ENCODE results near the gene GARNL3.
A peak's percentile ranks its signal among the peaks of the same experiment; 100 is the strongest.

Gene GARNL3

DNA sequence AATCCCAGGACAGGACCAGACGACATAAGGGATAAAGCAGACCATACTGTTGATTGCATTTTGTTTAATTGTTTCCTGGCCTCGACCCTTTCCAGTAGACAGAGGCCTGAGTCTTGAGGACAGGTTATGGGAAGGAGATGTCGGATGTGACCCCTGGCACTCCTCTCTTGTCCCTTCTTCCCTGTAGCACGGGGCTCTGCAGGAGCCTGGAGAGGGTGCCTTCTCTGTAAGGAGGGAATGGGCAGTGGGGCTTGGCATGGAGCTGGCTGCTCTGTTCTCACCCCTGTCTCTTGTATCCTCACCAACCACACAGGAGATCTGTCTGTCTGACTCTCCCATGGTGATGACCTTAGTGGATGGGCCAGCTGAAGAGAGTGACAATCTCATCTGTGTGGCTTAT is 92.3 kb downstream of the GARNL3 start:
- DNase-seq: no peak

DNA sequence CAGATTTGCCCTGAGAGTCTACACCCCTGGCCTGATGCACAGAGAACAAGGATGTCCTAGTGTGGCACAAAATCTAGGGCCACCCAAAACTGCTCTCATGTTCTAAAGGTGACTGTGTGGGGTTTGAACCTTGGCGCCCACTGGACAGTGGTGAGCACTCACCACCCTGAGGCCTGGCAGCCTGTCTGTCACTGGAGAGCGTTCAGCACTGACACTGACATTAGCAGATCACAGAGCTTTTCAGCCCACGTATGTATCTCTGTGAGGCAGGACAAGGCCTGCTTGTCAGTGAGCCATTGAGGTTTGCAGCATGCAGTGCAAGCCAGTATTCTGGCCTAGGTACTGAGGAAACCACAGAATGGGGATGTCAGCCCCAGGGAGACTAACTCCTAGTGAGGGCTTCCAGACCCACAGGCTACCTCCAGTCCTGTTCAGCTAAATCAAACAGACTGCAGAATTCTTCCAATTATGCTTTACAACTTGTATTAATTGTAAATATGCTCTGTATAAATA is 93.5 kb downstream of the GARNL3 start:
- DNase-seq: no peak

DNA sequence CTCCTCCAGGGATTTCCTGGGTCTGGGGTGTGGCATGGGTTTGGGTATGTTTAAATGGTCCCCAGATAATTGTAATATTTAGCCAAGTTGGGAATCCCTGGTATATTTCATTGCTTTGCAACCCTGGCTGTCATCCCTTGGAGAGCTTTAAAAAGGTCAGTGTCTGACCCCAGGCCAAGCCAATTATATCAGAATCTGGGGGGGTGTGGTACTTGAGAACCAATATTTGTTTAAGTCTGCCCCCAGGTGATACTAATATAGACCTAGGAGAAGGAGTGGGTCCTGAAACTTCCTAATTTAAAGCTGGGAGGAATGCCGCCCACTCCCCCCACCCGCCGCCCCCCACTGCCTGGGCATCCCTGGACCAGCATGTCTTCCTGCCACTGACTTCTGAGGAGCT is 94.2 kb downstream of the GARNL3 start:
- no peak for DNase-seq

DNA sequence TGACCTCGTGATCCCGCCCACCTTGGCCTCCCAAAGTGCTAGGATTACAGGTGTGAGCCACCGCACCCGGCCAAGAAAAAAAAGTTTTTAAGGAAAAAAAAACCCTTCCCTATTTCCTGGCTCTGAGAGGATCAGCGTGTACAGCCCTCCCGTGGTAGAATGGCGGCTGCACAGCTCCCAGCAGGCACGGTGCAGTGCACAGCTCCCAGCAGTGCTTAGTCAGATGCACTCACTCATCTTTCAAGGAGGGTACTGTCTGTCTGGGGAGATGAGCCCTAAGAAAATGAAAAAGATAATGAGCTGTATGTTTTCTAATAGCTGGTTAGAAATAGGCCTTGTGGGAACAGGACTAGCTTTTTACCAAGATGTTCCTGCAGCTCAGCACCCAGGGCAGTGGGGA is 95.7 kb downstream of the GARNL3 start:
- no peak for DNase-seq

DNA sequence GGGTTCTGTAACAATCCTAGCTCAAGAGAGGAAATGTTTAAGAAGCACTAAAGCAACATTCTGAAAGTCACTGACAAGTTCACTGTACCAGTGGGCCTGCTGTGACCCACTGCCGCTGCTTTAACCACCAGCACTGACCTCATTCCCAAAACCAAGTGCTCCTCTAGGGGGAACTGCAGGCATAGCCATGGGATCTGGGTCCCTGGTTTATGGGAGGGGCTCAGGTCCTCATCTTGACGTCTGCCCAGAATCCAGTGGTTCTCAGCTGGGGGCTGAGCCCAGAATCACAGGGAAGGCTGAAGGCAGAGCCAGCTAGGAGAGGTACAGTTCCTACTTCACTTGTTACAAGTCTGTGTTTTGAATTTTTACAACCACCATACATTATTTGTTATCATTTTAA is 96.3 kb downstream of the GARNL3 start:
- DNase-seq: no peak

DNA sequence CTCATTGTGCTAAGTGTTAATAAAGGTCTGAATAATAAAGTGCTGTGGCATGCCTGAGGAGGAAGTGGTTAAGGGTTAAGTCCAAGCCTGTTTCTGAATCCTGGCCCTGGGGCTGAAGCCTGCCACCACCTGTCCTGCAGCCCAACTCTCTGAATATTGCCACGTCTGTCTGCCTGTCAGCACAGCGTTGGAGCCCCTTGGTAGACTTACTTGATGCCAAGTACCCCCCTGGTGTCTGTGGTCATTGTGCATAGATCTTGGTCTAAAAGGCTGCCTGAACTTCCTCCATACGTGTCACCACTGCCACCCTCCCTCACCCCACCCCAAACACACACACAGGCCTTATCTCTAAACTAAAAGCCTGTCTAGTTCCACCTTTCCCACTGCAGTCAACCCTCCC is 97.0 kb downstream of the GARNL3 start:
- DNase-seq: peak in 1 of 5 experiments; percentile 51

DNA sequence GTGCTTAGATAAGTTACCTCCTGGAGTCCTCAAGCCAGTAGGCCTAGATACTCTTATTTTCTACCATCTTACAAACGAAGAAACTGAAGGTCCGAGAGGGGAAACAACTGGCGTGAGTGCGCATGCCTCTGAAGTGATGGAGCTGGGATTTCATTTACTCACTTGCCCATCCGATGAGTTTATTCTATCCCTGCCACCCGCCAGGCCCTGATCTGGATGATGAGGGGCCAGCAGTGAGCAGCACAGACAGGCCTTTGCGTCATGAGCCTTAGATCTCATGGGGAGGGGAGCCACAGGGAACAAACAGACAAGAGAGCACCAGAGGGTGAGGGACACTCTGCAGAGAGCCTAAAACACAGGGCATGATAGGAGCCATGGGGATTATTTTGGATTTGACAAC is 98.3 kb downstream of the GARNL3 start:
- no peak for DNase-seq

DNA sequence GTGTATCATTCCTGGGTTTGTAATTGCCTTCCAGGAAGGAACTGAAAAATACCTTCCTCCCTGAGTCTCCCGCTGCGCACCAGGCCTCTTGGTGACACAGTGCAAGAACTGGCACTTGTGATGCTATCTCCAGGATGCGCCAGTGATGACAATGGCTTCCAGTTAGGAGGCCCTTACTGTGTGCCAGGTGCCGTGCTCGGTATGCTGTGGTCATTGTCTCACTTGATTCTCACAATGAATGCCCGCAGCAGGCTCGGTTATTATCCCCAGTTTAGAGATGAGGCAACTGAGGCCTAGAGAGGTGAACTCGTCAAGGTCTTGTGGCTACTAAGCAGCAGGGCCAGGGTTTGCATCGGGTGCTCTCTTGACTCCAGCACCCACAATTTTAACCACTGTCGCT is 100.9 kb downstream of the GARNL3 start:
- DNase-seq: no peak

DNA sequence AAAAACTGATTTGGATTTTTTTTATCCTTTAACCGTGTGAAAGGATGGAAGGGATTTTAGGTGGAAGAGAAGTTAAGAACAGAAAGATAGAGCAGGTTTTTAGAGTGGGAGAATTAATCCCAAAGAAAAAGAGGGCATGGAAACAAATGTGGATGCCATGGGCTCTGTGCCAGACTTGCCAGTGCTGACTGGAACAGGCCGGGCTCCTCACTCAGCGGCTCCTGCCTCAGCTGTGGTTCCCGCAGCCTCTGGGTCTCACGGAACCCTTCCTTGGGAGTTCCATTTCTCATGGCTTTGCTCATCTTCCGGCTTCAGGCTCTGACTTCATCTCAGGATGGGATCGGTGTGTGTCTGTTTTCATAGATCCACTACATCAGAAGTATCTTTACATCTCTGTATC is 102.0 kb downstream of the GARNL3 start:
- no peak for DNase-seq

DNA sequence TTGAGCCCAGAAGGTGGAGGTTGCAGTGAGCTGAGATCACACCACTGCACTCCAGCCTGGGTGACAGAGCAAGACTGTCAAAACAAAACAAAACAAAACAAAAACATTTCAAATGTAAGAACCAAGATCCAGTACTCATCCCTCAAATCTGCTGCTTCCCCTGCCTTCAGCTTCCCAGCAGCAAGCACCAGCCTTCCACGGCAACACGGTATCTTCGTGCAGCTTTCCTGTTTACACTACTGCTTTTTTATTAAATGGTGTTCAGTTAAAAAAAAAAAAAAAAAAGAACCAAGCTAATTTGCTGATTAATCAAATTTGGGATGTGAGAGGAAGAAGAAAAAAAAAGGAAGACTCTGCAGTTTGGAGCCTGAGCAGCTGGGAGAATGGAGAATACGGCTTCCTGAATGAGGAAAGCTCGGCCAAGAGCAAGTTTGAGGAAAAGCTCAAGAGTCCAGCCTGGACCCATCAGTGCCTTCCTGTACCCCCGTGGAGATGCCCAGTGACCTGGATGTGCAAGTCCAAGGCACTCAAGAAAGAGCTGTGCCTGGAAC is 104.4 kb downstream of the GARNL3 start:
- no peak for DNase-seq

DNA sequence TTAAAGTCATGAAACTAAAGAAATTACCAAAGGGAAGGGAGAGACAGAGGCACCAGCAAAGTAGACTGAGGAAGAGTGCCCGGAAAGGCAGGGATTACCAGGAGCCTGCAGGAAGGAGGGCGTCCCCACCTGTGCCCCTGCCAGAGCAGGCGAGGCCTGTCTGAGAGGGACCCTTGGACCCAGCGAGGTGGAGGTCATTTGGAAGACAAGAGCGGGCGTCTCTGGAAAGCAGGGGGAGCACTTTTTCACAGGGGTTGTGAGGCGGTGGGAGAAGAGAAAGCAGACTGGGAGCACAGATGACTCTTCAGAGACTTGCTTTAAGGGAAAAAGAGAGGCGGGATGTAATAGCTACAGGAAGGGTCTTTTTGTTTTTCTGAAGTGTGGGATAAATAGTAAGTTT is 104.9 kb downstream of the GARNL3 start:
- DNase-seq: no peak

DNA sequence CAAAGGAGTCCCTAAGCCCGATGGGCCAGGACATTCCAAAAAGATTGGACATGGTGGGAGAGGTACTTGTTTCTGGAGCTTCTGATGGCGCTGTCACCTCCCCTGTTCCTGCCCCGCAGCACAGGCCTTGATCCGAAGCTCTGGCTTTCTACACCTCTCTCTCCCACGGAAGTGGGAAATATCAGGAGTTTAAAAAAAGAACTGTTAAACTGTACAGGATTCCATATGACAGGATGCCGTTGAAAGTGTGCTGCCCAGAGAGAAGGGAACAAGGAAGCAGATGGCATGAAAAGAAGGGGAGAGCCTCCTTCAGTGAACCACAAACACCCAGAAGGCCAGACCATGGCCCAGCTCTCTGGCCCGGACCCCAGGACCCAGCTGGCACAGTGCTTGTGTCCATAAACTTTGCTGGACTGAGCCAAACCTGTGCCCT is 105.6 kb downstream of the GARNL3 start:
- no peak for DNase-seq

DNA sequence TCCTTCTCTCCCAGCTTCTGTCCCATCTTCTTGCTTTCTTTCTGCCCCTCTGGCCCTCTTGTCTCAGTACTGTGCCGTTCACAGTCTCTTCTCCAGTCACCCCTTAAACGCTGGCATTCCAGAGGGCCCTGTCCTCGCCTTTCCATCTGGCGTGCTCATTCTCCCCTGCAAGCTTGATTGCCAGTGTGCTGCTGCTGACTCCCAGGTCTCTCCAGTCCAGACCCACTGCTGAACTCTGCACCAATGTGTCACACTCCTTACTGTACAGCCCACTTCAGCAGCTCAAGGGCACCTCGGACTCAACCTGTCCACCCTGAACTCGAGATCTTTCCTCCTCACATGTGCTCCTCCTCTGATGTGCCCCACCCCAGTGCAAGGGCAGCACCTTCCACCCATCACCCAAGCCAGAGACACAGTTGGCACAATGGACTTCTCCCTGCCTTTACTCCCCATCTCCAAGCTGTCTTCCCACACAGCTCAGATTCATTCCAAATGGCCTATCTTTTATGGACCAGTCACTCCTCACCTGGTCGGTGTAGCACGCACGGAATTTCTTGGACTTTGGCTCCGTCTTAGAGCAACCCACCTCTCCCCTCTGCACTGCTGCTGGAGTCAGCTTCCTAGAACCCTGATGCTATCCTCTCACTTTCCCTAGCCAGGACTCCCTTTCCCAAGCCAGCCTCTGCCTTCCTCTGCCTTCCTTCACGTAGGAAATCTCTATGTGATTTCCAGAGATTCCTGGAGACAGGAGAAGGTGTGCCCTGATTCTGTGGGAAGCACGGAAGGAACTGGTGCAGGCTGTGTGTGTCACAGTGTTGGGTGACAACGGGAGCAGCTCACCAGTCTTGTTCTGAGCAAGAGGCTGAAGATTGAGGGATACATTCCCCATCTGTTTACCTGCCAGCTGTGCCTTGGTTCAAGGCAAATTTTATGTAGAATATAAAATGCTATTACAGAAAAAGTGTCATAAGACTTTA is 106.4 kb downstream of the GARNL3 start:
- no peak for DNase-seq

DNA sequence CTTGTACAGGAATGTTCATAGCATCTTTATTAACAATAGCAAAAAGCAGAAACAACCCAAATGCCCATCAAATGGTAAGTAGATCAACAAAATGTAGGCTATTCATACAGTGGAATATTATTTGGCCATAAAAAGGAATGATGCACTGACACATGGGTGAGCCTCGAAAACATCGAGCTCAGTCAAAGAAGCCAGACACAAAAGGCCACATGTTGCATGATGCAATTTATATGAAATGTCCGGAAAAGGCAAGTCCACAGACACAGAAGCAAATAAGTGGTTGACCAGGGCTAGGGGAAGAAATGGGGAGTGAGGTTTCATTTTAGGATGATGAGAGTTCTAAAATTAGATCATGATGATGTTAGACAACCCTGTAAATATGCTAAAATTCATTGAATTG is 115.9 kb downstream of the GARNL3 start:
- DNase-seq: no peak

DNA sequence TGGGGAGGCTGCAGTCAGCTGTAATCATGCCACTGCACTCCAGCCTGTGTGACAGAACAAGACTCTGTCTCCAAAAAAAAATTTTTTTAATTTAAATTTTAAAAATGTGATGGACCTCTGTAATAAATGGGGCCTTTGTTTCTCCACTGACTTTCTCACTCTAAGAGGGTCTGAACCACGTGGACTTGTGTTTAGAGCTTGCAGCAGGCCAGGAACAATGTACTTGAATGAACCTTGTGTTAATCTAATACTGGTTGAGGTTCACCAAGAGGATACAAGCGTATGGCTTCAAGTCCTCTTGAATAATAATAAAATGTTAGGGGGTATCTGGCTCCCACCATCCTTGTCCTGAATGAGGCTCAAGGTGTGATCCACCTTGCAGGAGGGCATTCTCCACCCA is 118.0 kb downstream of the GARNL3 start:
- DNase-seq: no peak

DNA sequence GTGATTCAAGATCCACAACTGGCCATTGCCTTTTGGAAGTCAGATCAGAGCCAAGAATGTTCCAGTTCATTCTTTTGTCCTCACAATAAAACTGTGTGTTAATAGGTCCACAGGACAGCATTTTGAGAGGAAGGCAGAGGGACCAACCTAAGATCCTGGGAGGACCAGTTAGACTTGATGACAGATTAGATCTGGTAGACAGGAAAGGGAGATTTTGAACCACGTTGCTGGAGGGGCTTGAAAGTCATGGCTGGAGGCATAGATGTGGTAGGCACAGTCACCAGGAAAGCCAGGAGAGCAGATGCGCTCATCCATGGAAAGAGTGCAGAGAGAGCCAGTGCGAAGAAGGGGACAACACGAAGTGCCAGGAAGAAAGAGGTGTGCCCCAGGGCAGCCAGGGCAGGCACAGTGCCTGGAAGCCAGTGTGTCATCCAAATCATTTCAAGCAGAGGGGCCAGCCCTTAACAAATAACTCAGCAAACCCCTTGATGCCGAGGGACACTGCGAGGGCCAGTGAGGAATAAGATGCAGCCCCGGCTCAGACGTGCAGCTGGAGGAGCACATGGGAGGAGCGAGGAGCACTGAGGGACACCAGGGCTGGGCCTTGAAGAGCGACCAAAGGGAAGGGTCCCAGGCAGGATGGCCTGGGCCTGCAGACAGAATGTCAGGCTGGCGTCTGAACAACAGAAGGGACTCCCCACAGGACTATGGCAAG is 119.6 kb downstream of the GARNL3 start:
- DNase-seq: no peak

DNA sequence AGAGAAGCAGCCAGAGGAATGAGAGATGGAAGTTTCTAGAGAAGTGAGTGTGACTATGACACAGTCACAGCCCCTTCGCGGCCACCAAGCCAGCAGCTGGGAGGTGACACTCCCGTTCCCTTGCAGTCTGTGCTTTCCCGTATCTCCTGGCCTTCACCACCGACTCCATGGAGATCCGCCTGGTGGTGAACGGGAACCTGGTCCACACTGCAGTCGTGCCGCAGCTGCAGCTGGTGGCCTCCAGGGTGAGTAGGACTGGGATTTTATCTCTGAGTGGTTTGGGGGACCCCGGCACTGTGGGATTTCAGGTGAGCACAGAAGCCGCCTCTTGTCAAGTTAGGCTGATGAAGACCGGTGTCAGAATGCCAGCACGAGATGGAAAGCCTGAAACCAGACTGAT is 120.3 kb downstream of the GARNL3 start:
- no peak for DNase-seq

DNA sequence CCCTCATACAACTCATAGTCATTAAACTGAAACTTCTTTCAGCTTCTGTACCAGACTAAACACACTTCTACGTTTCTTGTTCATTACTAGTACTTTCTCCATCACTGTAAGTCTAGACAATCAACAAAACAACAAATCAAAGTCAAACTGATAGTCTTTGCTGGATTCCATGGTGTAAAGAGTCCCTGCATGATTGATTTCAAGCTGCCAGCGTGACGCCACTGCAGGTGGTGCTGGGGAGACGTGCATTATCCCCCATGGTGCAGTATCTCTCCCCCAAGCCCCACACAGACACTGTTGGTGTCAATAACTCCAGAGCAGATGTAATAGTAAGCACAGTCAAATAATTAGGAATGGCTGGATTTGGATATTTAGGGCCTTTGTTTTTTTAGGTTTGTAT is 121.7 kb downstream of the GARNL3 start:
- DNase-seq: no peak

DNA sequence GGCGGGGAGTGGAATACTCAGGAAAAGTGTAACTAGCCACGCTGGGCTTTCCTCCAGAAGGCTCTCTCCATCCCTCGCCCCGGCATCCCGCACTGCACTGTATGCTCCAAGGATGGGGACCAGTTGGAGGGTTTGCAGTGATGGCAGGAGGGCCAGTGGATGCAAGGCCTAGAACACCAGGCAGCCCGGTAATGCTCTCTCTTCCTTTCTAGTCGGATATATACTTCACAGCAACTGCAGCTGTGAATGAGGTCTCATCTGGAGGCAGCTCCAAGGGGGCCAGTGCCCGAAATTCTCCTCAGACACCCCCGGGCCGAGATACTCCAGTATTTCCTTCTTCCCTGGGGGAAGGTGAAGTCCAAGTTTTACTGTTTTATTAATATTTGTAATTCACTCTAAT is 122.4 kb downstream of the GARNL3 start:
- no peak for DNase-seq

DNA sequence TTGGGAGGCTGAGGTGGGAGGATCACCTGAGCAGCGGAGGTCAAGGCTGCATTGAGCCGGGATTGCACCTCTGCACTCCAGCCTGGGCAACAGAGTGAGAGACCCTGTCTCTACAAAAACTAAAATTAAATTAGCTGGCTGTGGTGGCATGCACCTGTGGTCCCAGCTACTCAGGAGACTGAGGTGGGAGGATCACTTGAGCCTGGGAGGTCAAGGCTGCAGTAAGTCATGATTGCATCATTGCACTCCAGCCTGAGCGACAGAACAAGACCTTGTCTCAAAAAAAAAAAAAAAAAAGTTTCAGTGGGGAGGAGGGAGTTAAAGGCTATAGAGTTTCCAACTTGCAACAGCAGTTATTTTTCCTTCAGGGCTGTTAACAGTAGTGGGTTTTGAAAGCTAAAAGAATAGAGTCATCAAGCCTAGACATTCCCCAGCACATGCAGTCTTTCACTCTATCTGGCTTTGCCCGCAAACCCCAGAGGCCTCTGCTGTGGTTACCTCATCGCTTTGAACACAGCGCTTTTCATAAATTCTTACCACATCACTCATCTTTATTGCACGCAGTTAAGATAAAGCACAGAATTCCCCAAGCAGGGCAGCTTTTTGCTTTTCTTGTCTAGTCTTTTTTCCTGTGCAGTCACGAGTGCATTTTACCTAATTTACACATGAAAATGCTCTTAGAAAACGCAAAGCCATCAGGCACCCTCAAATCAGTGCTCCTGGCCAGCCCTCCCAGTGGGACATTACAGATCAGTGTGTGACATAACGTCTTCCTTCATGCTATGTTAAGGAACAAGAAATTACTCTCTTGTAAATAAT is 123.7 kb downstream of the GARNL3 start:
- peak; percentile 63 to 94 (median 82) for DNase-seq

DNA sequence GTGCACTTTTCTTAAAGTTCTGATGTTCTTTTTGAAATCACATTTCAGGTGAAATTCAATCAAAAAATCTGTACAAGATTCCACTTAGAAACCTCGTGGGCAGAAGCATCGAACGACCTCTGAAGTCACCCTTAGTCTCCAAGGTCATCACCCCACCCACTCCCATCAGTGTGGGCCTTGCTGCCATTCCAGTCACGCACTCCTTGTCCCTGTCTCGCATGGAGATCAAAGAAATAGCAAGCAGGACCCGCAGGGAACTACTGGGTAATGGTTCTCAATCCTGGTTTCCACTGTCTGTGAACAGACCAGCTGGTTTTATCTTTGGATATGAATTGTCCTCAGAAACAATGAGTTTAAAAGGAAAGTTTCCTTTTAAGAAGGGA is 124.3 kb downstream of the GARNL3 start:
- no peak for DNase-seq

DNA sequence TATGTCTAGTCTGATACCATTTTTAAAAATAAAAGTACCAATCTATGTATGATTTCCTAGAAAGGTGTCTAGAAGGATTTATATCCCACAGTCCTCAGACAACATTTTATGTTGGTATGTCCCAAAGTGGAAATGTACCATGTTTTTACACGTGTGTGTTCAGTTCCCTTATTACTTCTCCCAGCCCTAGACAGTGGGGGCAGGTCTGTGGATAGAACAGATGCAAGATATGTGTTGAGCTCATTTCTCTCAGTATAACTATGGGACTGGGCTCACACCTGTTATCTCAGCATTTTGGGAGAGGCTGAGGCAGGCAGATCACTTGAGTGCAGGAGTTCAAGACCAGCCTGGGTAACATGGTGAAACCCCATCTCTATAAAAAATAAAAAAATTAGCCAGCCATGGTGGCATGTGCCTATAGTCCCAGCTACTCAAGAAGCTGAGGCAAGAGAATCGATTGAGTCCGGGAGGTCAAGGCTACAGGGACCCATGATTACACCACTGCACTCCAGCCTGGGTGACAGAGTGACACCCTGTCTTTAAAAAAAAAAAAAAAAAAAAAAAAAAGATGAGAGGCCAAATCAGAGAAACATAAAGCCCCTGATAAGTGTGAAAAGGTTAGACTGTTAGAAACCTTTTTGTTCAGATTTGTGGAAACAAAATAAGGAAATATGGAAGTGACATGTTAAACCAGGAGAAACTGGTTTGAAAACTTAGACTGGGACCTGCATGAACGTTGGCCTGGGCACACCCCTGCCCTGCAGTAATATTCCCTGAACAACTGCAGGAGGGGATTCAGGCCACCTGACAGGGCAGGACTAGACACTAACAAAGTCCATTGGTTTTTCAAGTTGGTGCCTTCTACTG is 125.0 kb downstream of the GARNL3 start:
- DNase-seq: no peak

Data from T-helper 2 cell (primary cell).